Neural cell (in vitro differentiated cells): ENCODE data around the gene TMEM167A.

ENCODE experiments used
- EP300 ChIP-seq: fragments of 450-650 bp; conservative IDR thresholded peaks from 2 replicates; pipeline ENCODE4 v1.6.1; 2014; ENCODE audit warnings: antibody characterized with exemption, mild to moderate bottlenecking, moderate library complexity; ENCODE audit not compliant: poor library complexity, severe bottlenecking
- EZH2 ChIP-seq: fragments of 200-600, 300-800 bp; shearing (Covaris generic), sonication (generic); IDR thresholded peaks from 2 replicates; pipeline ENCODE4 v1.6.1; 2014; ENCODE audit warnings: antibody characterized with exemption, low read length, borderline replicate concordance, mild to moderate bottlenecking; ENCODE audit not compliant: insufficient read depth, poor library complexity, severe bottlenecking
- MXI1 ChIP-seq: fragments of 450-650 bp; conservative IDR thresholded peaks from 2 replicates; pipeline ENCODE4 v1.6.1; 2014; ENCODE audit warnings: antibody characterized with exemption, mild to moderate bottlenecking; ENCODE audit not compliant: poor library complexity, severe bottlenecking
- POLR2AphosphoS5 ChIP-seq: IDR thresholded peaks from 2 replicates; pipeline ENCODE4 v1.6.1; 2012
- RAD21 ChIP-seq: fragments of 450-650 bp; conservative IDR thresholded peaks from 2 replicates; pipeline ENCODE4 v1.6.1; 2014; ENCODE audit warnings: antibody characterized with exemption, mild to moderate bottlenecking, moderate library complexity
- SMC3 ChIP-seq: fragments of 450-650 bp; conservative IDR thresholded peaks from 2 replicates; pipeline ENCODE4 v1.6.1; 2014; ENCODE audit warnings: antibody characterized with exemption, mild to moderate bottlenecking, moderate library complexity; ENCODE audit not compliant: poor library complexity
- TAF1 ChIP-seq: IDR thresholded peaks from 2 replicates; pipeline ENCODE4 v1.6.1; 2012; ENCODE audit warnings: low read depth
- TF ChIP-seq, protein P1 (sequence below): fragments of 450-650 bp; IDR thresholded peaks from 2 replicates; pipeline ENCODE4 v1.5.1; 2014; ENCODE audit warnings: antibody characterized with exemption, mild to moderate bottlenecking, moderate library complexity; ENCODE audit not compliant: poor library complexity, severe bottlenecking
- TF ChIP-seq, protein P2 (sequence below): IDR thresholded peaks from 2 replicates; pipeline ENCODE4 v1.6.1; 2012; ENCODE audit warnings: borderline replicate concordance

GRCh38 chr5:83090169-83090568 is 13.0 kb upstream of the TMEM167A start:
- TF ChIP-seq, protein P1, sequence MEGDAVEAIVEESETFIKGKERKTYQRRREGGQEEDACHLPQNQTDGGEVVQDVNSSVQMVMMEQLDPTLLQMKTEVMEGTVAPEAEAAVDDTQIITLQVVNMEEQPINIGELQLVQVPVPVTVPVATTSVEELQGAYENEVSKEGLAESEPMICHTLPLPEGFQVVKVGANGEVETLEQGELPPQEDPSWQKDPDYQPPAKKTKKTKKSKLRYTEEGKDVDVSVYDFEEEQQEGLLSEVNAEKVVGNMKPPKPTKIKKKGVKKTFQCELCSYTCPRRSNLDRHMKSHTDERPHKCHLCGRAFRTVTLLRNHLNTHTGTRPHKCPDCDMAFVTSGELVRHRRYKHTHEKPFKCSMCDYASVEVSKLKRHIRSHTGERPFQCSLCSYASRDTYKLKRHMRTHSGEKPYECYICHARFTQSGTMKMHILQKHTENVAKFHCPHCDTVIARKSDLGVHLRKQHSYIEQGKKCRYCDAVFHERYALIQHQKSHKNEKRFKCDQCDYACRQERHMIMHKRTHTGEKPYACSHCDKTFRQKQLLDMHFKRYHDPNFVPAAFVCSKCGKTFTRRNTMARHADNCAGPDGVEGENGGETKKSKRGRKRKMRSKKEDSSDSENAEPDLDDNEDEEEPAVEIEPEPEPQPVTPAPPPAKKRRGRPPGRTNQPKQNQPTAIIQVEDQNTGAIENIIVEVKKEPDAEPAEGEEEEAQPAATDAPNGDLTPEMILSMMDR = no peak
- TF ChIP-seq POLR2AphosphoS5 = no peak
- no peak for TF ChIP-seq EP300
- no peak for TF ChIP-seq TAF1
- TF ChIP-seq, protein P2, sequence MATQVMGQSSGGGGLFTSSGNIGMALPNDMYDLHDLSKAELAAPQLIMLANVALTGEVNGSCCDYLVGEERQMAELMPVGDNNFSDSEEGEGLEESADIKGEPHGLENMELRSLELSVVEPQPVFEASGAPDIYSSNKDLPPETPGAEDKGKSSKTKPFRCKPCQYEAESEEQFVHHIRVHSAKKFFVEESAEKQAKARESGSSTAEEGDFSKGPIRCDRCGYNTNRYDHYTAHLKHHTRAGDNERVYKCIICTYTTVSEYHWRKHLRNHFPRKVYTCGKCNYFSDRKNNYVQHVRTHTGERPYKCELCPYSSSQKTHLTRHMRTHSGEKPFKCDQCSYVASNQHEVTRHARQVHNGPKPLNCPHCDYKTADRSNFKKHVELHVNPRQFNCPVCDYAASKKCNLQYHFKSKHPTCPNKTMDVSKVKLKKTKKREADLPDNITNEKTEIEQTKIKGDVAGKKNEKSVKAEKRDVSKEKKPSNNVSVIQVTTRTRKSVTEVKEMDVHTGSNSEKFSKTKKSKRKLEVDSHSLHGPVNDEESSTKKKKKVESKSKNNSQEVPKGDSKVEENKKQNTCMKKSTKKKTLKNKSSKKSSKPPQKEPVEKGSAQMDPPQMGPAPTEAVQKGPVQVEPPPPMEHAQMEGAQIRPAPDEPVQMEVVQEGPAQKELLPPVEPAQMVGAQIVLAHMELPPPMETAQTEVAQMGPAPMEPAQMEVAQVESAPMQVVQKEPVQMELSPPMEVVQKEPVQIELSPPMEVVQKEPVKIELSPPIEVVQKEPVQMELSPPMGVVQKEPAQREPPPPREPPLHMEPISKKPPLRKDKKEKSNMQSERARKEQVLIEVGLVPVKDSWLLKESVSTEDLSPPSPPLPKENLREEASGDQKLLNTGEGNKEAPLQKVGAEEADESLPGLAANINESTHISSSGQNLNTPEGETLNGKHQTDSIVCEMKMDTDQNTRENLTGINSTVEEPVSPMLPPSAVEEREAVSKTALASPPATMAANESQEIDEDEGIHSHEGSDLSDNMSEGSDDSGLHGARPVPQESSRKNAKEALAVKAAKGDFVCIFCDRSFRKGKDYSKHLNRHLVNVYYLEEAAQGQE = no peak
- TF ChIP-seq EZH2 = no peak
- TF ChIP-seq RAD21 = no peak
- TF ChIP-seq SMC3 = no peak
- TF ChIP-seq MXI1 = no peak
